ENCODE data around the gene PISD. TPM values are rescaled to one million over a fixed set of nuclear protein-coding genes. Genes with fewer than 3 reads are reported as not detected.
"Not testable (repeated sequence)": the region's sequence is repeated elsewhere in the genome, so short reads cannot be mapped to it uniquely, and the experiment has no call there.

Gene PISD
- total RNA-seq, 1 donor, result 37.3 TPM

DNA sequence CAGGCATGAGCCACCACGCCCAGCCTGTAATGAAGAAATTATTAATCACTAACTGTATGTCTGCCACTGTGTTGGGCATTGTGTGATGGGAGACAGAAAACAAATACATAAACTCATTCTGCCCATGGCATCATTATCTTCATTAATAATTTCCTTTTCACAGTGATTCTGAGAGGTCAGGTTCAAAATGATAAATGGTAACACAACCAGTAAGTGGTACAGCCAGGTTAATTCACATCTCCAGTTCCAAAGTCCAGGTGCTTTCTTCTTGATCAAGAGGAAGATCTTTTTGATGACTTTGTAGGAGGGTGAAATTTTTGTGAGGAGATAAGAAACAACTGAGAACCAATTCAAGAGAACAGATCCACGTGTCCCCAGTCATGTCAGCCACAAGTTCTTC lies 66.7 kb downstream of the PISD start:
- TF ChIP-seq, protein P1, sequence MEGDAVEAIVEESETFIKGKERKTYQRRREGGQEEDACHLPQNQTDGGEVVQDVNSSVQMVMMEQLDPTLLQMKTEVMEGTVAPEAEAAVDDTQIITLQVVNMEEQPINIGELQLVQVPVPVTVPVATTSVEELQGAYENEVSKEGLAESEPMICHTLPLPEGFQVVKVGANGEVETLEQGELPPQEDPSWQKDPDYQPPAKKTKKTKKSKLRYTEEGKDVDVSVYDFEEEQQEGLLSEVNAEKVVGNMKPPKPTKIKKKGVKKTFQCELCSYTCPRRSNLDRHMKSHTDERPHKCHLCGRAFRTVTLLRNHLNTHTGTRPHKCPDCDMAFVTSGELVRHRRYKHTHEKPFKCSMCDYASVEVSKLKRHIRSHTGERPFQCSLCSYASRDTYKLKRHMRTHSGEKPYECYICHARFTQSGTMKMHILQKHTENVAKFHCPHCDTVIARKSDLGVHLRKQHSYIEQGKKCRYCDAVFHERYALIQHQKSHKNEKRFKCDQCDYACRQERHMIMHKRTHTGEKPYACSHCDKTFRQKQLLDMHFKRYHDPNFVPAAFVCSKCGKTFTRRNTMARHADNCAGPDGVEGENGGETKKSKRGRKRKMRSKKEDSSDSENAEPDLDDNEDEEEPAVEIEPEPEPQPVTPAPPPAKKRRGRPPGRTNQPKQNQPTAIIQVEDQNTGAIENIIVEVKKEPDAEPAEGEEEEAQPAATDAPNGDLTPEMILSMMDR (IDR thresholded peaks at IDR 0.05; ENCODE audit: extremely low read depth, low read depth, low read length), result no peak
- Histone ChIP-seq H3K27me3 (ENCODE audit: insufficient read depth, low read length) (no peaks in the 10 kb centered on the region), H3K4me2 (ENCODE audit: insufficient read depth, low read length) (no peak overlapping the region)

DNA sequence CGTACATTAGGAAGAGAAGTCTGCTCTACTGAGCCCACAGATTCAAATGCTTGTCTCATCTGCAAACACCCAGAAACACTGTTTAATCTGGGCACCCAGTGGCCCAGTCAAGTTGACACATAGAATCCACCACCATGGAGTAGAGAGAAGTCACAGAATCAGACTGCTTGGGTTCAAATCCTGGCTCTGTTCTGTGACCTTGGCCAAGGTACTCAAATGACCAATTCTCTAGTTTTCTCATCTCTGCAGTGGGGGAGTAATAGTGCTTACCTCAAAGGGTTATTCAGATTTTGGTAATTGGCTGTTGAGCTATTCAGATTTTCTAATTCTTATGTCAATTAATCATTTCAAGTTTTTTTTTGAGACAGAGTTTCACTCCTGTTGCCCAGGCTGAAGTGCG lies 71.9 kb downstream of the PISD start:
- H3K27ac ChIP-seq (ENCODE audit: low read depth, low read length); H4K20me1 ChIP-seq (ENCODE audit: insufficient read depth, low read length); H3K27me3 ChIP-seq (ENCODE audit: insufficient read depth, low read length); H3K4me2 ChIP-seq (ENCODE audit: insufficient read depth, low read length); DNase-seq (ENCODE audit: insufficient read length, low spot score, missing footprints); H3K9me3 ChIP-seq (ENCODE audit: low read depth, low read length); H2AFZ ChIP-seq (ENCODE audit: low read length); H3K4me3 ChIP-seq (ENCODE audit: insufficient read depth, low read length); H3K79me2 ChIP-seq (ENCODE audit: insufficient read depth, low read length): not testable (repeated sequence)
- Histone ChIP-seq H3K36me3 (ENCODE audit: insufficient read depth, low read length) (peaks cover 11% of the 10 kb centered on the region), H3K4me1 (ENCODE audit: insufficient read depth, low read length) (peaks cover 20% of the 10 kb centered on the region)

More for the DNA sequence above, 66.7 kb downstream of the PISD start:
- Histone ChIP-seq H3K79me2 (ENCODE audit: insufficient read depth, low read length) (no peaks in the 10 kb centered on the region), H3K4me3 (ENCODE audit: insufficient read depth, low read length) (no peak overlapping the region), H3K27ac (ENCODE audit: low read depth, low read length) (no peak overlapping the region), H2AFZ (ENCODE audit: low read length) (no peak overlapping the region), H3K36me3 (ENCODE audit: insufficient read depth, low read length) (no peaks in the 10 kb centered on the region), H3K9me3 (ENCODE audit: low read depth, low read length) (no peaks in the 10 kb centered on the region), H4K20me1 (ENCODE audit: insufficient read depth, low read length) (no peaks in the 10 kb centered on the region), H3K4me1 (ENCODE audit: insufficient read depth, low read length) (no peaks in the 10 kb centered on the region)
- peak; percentile 72 for DNase-seq (ENCODE audit: insufficient read length, low spot score, missing footprints)

DNA sequence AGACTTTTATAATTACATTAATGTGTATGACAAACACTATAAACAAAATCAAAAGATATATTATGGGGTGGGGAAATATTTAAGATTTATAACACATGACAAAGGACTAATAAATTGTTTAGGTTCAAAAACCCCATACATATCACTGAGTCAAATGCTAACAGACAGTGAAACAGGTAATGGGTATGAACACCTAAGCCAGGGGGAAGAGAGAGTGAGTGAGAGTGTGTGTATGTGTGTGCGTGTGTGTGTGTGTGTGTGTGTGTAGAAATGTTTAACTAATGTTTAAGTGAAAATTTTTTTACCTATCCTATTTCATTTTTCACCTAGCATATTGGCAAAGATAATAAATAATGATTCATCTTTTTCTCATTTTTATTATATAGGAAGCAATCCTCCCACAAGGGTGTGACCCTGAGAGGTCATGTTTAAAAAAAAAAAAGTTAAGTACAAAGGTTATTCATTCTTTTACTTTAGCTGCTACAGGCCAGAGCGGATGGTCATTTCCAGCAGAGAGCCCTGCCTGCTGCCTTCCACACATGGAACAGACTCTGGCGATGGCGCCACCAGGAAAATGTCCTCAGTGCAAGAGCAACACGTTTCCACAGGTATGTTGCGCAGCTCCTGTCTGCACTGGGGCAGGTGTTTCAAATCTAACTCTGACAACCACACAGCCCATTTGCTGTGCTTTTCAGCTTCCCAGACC lies 72.9 kb downstream of the PISD start:
- Histone ChIP-seq H3K4me1 (ENCODE audit: insufficient read depth, low read length) (peaks cover 30% of the 10 kb centered on the region), H3K4me3 (ENCODE audit: insufficient read depth, low read length) (no peak overlapping the region), H2AFZ (ENCODE audit: low read length) (no peak overlapping the region), H3K4me2 (ENCODE audit: insufficient read depth, low read length) (no peak overlapping the region), H3K36me3 (ENCODE audit: insufficient read depth, low read length) (peaks cover 11% of the 10 kb centered on the region), H3K9me3 (ENCODE audit: low read depth, low read length) (no peaks in the 10 kb centered on the region), H3K79me2 (ENCODE audit: insufficient read depth, low read length) (no peaks in the 10 kb centered on the region), H4K20me1 (ENCODE audit: insufficient read depth, low read length) (no peaks in the 10 kb centered on the region), H3K27me3 (ENCODE audit: insufficient read depth, low read length) (no peaks in the 10 kb centered on the region), H3K27ac (ENCODE audit: low read depth, low read length) (no peak overlapping the region)
- TF ChIP-seq, protein P1 (IDR thresholded peaks at IDR 0.05; ENCODE audit: extremely low read depth, low read depth, low read length), result no peak
- no peak for DNase-seq (ENCODE audit: insufficient read length, low spot score, missing footprints)

DNA sequence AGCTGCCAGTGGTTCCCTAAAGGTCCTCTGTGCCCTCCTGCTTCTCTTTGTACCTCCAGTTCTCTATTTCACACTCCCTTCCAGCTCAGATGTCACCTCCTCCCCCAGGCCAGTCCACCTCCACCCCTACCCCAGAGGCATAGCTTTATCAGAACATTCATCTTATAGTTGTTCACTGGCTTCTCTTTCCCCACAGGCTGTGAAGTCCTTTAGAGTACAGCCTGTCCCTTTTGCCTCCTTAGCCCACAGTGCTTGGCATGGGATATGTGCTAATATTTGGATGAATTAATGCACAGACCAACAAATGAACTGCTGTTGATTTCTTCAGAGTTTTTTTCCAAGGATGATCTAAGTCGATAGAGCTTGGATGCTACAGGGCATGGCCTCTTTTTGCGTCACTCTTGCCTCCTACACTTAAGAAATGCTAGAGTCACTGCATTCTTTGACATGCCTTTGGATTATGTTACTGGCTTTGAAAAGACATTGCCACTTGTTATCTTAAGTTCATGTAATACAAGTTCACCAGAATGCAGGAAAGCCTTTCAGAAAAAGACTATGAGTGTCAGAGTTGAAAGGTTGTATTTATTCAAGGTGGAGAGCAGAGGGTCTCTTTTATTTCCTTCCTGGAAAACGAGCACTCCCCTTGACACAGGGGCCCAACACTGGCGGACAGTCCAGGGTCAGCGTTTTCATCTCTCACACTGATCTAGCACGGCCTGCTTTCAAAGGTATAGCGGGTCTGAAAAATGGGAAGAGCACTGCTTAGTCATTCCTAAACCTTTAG lies 75.7 kb downstream of the PISD start:
- peak overlapping the region; percentile 91 for H3K27ac ChIP-seq (ENCODE audit: low read depth, low read length)
- H4K20me1 ChIP-seq (ENCODE audit: insufficient read depth, low read length), result no peaks in the 10 kb centered on the region
- no peak overlapping the region for H2AFZ ChIP-seq (ENCODE audit: low read length)
- H3K79me2 ChIP-seq (ENCODE audit: insufficient read depth, low read length), result no peaks in the 10 kb centered on the region
- no peaks in the 10 kb centered on the region for H3K27me3 ChIP-seq (ENCODE audit: insufficient read depth, low read length)
- peak; percentile 84 for DNase-seq (ENCODE audit: insufficient read length, low spot score, missing footprints)
- TF ChIP-seq, protein P1 (IDR thresholded peaks at IDR 0.05; ENCODE audit: extremely low read depth, low read depth, low read length), result no peak
- H3K4me1 ChIP-seq (ENCODE audit: insufficient read depth, low read length), result peaks cover 37% of the 10 kb centered on the region
- H3K4me3 ChIP-seq (ENCODE audit: insufficient read depth, low read length), result no peak overlapping the region
- H3K9me3 ChIP-seq (ENCODE audit: low read depth, low read length), result no peaks in the 10 kb centered on the region
- H3K4me2 ChIP-seq (ENCODE audit: insufficient read depth, low read length), result peak overlapping the region; percentile 54
- peaks cover 11% of the 10 kb centered on the region for H3K36me3 ChIP-seq (ENCODE audit: insufficient read depth, low read length)

Measured in osteoblast (primary cell).